GM19043 (cell line): ENCODE measurements around the gene MATK.
A peak's percentile ranks its signal among the peaks of the same experiment; 100 is the strongest.
"Not testable (repeated sequence)": the region's sequence is repeated elsewhere in the genome, so short reads cannot be mapped to it uniquely, and the experiment has no call there.

ENCODE experiments used
- ATAC-seq: cut with Tn5 transposase; IDR thresholded peaks from one replicate; pipeline ENCODE4 v1.9.1; 2021; ENCODE audit warnings: low read depth; ENCODE audit not compliant: unreplicated experiment

The MATK gene

GRCh38 chr19:3773814-3774515 is 12.2 kb downstream of the MATK start:
- no peak for ATAC-seq

- no peak for ATAC-seq
Measured at GRCh38 chr19:3771906-3772455, 14.2 kb downstream of the MATK start, which contains the start of gene RAX2. Gene RAX2, minus strand, starts transcription at chr19:3772228. Its CDS starts 486 bp downstream, at chr19:3771742.

- ATAC-seq, result no peak
Measured at GRCh38 chr19:3771000-3771905, 14.9 kb downstream of the MATK start.

- no peak for ATAC-seq
Measured at GRCh38 chr19:3770136-3770999, 15.8 kb downstream of the MATK start.

- ATAC-seq, result no peak
Measured at GRCh38 chr19:3769494-3769893, 16.7 kb downstream of the MATK start.

- ATAC-seq, result no peak
Measured at GRCh38 chr19:3768748-3769099, 17.5 kb downstream of the MATK start.

GRCh38 chr19:3768015-3768747 is 18.0 kb downstream of the MATK start:
- ATAC-seq, result no peak

GRCh38 chr19:3767050-3767449 is 19.1 kb downstream of the MATK start:
- no peak for ATAC-seq

- no peak for ATAC-seq
Measured at GRCh38 chr19:3766520-3766919, 19.7 kb downstream of the MATK start.

- not testable (repeated sequence) for ATAC-seq
Measured at GRCh38 chr19:3765757-3766156, 20.4 kb downstream of the MATK start.

- no peak for ATAC-seq
Measured at GRCh38 chr19:3765121-3765520, 21.1 kb downstream of the MATK start.

GRCh38 chr19:3762501-3763459 is 23.4 kb downstream of the MATK start, which contains the start of gene MRPL54:
Gene MRPL54, plus strand, starts transcription at chr19:3762682. Its CDS starts 19 bp downstream, at chr19:3762701.
- ATAC-seq, result peak; percentile 69

- ATAC-seq, result no peak
Measured at GRCh38 chr19:3762130-3762473, 24.1 kb downstream of the MATK start.

GRCh38 chr19:3761382-3762129 is 24.6 kb downstream of the MATK start, which contains the start of gene APBA3:
Gene APBA3, minus strand, starts transcription at chr19:3761692. Its CDS starts 1,428 bp downstream, at chr19:3760264.
- ATAC-seq, result no peak

- no peak for ATAC-seq
Measured at GRCh38 chr19:3760871-3761361, 25.3 kb downstream of the MATK start.

GRCh38 chr19:3759482-3760254 is 26.5 kb downstream of the MATK start:
- no peak for ATAC-seq

- not testable (repeated sequence) for ATAC-seq
Measured at GRCh38 chr19:3758297-3758696, 27.9 kb downstream of the MATK start.
